RPMI7951 (cell line): ENCODE results near the gene TRIM40. TPM values are rescaled to one million over a fixed set of nuclear protein-coding genes. Genes with fewer than 3 reads are reported as not detected.

ENCODE experiments used
- DNase-seq: peaks from one replicate; pipeline ENCODE4 v3.0.0-alpha.2; 2012; ENCODE audit warnings: low read depth
- total RNA-seq: library from RNA; depleted of rRNA; stranded (reverse); fragments of >200 nt; shearing (Covaris generic); gene quantifications from 2 replicates; pipeline ENCODE4 v1.2.3, GENCODE V29; 2014

Gene TRIM40
- total RNA-seq, 1 experiment from 2014 or later: not detected

GRCh38 chr6:30147096-30147495 lies 11.2 kb downstream of the TRIM40 start:
- no peak for DNase-seq

- no peak for DNase-seq
Observed at GRCh38 chr6:30149234-30149633, 13.3 kb downstream of the TRIM40 start.

GRCh38 chr6:30149858-30150550 lies 14.1 kb downstream of the TRIM40 start:
- no peak for DNase-seq

DNA sequence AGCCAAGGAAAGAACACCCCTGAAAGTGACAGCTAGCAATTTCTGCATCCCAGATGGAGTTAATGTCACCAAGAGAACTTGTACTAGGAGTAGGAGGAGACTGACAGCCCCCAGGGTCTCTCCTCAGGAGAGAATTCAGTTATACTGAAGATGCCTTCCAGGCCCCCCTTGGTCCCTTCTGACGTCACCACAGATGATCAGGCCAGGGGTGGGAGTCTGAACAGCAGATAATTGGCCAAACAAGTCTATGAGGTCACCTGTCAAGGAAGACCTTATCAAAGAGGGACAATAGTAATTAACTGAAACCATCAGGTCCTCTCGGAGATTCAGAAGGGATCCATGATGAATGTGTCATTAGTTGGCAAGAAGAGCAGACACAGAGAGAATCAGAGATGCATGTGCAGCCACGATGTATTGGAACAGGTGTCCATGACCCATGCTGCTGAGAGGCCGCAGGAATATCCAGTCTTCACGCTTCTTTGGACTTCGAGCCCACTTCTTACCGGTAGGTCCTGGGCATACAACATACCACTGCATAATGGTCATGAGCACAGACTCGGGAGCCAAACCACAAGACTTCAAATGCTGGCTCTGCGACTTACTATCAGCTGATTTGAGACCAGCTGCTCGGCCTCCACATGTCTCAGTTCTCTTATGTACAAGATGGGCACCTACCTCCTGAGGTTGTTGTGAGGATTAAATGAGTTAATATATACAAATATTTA lies 14.9 kb downstream of the TRIM40 start:
- peak; percentile 73 for DNase-seq

DNA sequence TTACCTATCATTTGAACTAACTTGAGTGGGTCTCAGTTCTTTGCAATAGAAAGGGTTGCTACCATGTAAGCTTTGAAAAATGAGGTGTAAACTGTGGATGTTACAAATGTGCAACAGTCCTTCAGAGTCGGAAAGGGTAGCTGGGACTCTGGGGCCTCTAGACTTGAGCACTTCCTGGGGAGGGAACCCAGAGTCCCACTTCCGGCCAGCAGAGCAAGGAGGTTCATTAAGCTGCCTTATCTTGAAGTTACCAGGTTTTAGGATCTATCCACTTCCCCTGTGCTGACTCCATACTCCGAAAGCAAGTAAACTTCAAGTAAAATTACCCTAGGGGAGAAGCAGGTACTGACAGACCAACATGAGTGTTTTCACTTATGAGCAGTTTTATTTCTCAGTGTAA lies 15.6 kb downstream of the TRIM40 start:
- no peak for DNase-seq

DNA sequence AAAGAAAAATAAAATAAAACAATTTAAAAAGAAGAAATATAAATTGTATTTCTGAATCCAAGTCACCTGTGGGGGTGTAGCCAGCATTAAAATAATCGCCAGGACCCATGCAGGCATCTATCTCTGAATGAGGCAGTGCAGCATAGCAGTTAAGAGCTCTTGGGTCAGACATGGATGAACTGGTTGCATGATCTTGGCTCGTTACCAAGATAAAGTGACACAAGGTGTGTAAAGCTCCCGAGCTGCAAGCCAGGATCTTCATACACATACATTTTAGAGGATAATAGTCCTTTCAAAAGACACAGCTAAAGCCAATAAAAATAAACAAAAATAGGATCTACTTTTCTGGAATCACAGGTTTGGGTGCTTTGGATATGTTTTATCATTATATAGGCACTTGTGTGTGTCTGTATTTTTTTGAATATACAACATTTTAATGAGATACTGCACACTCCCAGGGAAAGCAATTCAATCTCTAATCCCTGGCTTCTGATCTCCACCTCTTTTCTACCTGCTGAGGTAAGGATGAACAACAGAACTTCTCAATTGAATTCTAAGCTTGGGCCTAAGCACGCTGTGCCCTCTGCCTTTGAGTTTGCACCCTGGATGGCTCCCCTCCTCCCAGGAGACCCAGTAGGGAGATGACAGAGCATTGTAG lies 16.2 kb downstream of the TRIM40 start:
- DNase-seq: no peak

GRCh38 chr6:30152910-30153610 lies 17.1 kb downstream of the TRIM40 start:
- DNase-seq: no peak

- no peak for DNase-seq
Observed at GRCh38 chr6:30154061-30154460, 18.1 kb downstream of the TRIM40 start.

DNA sequence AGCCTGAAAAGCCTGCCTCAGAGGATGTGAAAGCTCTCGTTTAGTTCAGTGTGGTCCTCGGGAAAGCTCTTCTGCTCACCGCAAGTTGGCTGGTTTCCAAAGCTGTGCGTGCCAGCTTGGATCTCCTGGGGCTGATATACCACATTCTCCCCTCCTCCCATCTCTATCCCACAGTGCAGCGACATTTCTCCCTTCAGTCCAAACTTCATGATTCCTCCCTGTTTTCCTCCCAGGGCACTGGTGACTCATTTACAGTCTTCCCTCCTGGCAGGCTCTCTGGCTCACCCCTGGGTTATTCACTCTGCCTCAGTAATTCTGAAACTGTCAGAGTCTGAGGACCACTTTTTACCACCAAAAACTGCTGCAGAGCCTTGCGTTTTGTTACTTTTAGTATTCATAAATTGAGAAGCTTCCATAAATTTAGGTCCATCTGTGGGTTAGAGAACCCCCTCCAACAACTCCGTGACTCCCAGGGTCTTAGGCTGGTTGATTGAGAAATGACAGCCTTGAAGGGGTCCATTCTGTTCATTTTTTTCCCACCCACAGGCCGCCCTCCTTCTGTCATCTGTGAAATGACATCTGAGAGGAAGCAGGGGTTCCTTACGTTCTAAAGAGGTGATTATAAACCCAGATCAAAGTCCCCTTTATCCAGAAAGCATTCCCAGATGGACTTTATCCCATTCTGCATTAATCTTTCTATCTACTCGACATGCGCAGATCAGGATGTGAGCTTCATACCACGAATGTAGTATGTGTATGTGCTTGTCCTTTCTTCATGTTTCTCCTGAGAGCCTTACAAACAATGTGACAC lies 19.0 kb downstream of the TRIM40 start:
- peak; percentile 97 for DNase-seq

- no peak for DNase-seq
Observed at GRCh38 chr6:30155520-30156261, 19.8 kb downstream of the TRIM40 start.

GRCh38 chr6:30156262-30156599 lies 20.3 kb downstream of the TRIM40 start:
- peak; percentile 79 for DNase-seq

DNA sequence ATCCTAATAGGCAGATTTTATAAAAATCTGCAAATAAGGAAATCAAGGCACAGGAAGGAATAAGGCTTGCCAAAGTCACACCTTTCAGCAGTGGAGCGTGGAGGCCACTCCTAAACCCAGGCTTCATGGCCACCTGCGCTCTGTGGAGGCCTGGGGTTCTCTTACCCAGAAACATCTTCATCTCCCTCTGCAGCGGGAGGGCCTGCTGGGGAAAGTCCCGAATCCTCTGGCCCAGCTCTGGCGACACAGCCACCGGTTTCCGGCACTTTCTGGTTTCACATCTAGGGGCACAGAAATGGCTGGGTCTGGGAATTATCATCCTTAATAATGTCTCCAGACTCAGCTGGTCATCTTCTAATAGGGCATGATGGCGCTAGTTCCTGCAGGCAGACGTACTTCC lies 20.8 kb downstream of the TRIM40 start:
- DNase-seq: no peak

DNA sequence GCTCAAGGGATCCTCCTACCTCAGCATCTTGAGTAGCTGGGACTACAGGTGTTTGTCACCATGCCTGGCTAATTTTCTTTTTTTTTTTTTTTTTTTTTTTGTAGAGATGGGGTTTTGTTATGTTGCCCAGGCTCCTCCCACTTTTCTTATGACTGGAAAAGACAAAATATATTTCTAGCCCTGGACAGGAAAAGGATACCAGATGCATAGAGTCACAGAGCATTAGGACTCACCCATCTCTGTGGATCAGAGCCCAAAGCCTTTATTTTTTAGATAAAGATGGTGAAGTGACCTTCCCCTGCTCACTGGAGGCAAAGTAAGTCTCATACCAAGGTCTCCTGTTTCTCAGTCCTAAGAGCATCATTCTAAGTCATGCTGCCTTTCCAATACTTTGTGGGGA lies 21.6 kb downstream of the TRIM40 start:
- DNase-seq: no peak

DNA sequence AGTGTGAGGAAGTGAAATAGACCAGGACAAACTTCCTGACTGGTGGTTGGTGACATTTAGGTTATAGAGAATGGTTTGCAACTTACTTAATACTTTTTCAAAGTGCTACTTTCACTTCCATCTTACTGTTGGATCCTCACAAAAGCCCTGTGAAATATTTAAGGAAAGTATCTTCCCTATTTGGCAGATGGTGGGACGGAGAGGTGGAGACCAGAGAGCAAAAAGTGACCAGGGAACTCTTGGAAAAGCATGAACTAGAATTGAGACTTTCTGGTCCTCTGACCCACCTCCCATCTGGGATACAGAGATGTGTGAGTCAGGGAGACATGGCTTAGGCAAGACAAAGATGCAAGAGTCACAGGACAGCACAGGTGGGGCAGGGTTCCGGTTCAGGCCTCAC lies 22.1 kb downstream of the TRIM40 start:
- no peak for DNase-seq

- DNase-seq: no peak
Observed at GRCh38 chr6:30158475-30159040, 22.6 kb downstream of the TRIM40 start.

DNA sequence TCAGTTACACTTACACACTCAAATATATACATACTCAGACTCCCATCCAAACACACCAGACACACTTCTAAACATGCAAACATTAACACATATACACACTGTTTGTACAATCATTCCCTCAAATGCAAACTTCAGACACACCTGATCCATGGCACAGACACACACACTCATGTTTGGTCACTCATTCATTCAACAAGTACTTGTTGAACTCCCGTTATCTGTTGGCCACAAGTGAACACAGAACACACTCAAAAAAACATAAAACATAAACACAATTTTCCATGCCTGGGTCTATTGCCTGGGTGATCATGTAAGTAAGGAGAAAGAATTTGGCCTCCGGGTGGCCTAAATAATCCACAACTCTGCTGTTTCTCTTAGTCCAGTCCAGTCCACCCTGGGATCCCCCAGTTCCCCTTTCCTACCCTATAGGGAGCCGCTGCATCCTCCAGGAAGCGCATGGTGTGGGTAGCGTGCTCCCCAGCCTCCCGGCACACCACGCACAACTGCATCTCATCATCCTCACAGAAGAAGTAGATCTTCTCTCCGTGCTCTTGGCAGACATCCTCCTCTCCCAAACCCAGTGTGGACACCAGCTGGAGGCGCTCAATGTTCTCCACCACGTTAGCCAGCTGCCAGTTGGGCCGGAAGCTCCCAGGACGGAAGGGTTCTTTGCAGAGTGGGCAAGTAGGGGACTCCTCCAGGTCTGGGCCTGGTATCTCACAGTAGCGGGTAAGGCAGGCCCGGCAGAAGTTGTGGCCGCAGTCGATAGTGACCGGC lies 24.3 kb downstream of the TRIM40 start:
- DNase-seq: no peak

- DNase-seq: no peak
Observed at GRCh38 chr6:30160785-30161531, 25.0 kb downstream of the TRIM40 start, which contains the start of gene TRIM10. TRIM10 (minus strand) TSS chr6:30161211; CDS start chr6:30160858, 353 bp downstream.

- DNase-seq: no peak
Observed at GRCh38 chr6:30162265-30163089, 26.5 kb downstream of the TRIM40 start.
